HG03066 (cell line): Measurements from ENCODE around the gene GGTLC1.
"Not testable (repeated sequence)": the region's sequence is repeated elsewhere in the genome, so short reads cannot be mapped to it uniquely, and the experiment has no call there.

Experiments used
- ATAC-seq: cut with Tn5 transposase; IDR thresholded peaks from one replicate; pipeline ENCODE4 v1.9.1; 2021; ENCODE audit warnings: low read depth; ENCODE audit not compliant: unreplicated experiment

Gene GGTLC1

GRCh38 chr20:23995291-23995690 lies 6.7 kb upstream of the GGTLC1 start:
- not testable (repeated sequence) for ATAC-seq

- not testable (repeated sequence) for ATAC-seq
These were observed 5.5 kb upstream of the GGTLC1 start for GRCh38 chr20:23994001-23994633.

GRCh38 chr20:23993440-23993839 lies 4.9 kb upstream of the GGTLC1 start:
- ATAC-seq = not testable (repeated sequence)

DNA sequence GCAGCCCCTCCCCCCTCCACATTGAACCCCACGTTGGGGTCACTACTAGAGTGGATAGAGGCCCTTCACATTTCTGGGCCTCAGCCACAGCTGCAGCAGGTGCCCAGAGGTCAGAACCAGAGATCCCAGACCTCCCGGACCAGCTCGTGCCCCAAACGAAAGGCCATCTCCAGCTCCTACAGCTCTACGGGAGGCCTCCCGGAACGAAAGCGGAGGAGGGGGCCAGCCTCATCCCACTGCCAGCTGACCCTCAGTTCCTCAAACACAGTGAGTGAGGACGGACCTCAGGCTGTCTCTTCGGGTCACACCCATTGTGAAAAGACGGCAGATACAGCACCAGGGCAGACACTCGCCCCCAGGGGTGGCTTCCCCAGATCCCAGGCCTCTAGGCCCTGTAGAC lies 1.7 kb upstream of the GGTLC1 start:
- not testable (repeated sequence) for ATAC-seq

DNA sequence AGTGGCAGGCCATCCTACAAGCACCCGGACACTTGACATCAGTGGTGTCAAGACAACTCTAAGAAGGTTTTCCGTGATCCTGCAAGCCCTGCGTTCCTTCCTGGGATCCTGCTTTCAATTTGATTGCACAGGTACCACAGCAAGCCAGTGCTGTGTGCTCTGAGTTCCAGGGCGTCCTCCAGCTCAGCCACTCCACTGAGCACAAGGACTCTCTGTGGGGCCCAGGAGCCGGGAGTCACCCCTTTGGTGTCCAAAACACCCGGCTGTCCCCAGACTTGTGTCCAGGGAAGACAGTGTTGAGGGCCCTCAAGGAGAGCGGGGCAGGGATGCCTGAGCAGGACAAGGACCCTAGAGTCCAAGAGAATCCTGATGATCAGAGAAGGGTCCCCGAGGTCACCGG lies 387 bp upstream of the GGTLC1 start:
- ATAC-seq = not testable (repeated sequence)

- not testable (repeated sequence) for ATAC-seq
These were observed 1.9 kb downstream of the GGTLC1 start for GRCh38 chr20:23986716-23987115.

GRCh38 chr20:23986310-23986709 lies 2.3 kb downstream of the GGTLC1 start:
- not testable (repeated sequence) for ATAC-seq

DNA sequence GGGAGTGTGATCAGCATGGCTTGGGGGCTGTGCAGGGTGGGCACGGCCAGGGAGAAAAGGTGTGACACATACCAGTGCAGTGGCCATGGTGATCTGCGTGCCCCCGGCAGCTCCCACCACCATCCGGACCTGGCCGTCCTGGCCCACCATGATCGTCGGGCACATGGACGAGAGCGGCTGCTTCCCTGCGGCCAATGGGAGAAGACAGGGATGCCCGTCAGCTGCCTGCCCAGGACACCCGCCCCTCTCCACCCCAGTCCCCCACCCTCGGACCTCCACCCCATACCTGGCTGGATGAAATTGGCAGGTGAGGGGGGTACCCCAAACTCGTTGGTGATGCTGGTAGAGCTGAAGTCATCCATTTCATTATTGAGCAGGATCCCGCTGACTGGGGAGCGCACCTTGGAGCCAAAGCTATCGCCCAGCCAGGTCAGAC lies 2.8 kb downstream of the GGTLC1 start:
- not testable (repeated sequence) for ATAC-seq

DNA sequence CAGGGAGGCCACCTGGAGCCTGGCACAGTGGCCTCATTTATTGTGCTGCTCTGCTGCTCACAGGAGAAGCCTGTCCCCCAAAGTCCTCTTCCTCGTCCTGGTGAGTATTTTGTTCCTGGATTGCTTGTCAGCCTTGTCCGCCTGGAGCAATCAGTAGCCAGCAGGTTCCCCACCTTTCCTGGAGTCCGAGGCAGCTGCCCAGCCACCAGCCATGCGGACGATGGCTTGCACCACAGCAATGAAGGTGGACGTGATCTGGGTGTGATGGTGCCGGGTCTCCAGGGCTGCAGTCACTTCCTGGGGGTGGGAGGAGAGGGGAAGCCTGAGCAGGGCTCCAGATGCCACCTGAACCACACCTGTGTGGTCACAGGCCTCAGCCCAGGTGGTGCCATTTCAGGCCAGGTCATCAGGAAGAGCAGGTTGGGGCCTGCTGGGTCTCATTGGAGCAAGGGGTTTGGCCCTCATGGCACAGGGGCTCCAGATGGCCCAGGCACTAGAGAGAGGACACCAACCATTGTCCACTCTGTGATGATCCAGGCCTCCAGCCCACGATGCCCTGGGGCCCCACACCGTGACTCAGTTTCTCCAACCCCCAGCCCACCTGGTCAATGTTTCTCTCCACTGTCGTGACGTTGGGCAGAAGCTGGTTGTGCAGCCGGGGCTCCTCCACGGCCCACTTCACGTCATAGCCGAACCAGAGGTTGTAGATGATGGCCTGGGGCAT lies 3.4 kb downstream of the GGTLC1 start:
- ATAC-seq = not testable (repeated sequence)

DNA sequence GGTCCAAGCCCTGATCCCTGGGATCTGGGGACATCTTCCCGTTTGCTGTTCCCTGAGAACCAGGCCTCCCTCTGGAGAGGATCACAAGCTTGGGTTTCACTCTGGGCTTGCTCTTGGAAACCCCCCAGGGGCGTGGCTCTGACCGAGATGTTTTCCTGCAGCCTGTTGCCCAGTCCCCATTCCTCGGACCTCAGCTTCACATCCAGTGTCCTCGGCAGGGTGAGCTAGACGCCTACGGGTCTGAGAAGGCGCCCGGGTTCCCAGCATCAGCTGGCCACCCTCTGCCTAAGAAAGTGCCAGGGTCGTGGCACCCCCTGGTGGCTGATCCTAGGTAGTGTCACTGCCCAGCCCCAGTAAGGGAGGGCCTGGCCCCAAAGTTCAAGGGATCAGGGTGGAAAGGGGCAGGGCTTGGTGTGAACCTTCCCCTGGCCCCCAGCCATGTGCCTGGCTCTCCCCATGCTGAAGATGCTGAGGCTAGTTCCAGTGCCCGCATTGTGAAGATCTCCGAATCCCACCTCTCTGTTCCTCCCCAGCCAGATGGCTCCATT lies 4.0 kb downstream of the GGTLC1 start:
- ATAC-seq = not testable (repeated sequence)

DNA sequence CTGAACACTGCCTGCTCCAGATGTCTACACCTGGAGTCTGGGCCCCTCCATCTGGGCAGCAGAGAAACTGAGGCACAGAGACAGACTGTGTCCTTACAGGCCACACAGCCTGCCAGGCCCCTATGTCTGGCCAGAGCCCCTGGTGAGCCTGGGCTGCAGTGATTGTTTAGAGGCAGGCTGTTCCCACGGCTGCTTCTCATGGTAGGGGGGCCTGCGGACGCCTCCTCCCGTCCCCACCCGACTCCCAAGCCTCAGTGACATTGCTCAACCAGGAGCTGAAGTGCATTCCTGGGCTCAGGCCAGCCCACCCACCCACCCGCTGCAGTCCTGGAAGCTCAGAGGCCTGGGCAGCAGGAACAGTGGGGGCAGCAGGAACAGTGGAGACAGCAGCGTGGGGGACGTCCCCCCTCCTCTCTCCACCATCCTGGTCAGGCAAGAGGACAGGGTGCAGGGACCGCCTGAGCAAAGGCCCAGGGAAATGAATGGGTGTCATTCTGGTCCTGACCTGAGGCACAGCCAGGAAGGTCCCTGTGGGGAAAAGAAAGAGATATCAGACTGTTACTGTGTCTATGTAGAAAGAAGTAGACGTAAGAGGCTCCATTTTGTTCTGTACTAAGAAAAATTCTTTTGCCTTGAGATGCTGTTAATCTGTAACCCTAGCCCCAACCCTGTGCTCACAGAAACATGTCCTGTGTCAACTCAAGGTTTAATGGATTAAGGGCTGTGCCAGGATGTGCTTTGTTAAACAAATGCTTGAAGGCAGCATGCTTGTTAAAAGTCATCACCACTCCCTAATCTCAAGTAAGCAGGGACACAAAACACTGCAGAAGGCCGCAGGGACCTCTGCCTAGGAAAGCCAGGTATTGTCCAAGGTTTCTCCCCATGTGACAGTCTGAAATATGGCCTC lies 6.2 kb downstream of the GGTLC1 start:
- not testable (repeated sequence) for ATAC-seq

GRCh38 chr20:23981526-23981925 lies 7.1 kb downstream of the GGTLC1 start:
- not testable (repeated sequence) for ATAC-seq

- not testable (repeated sequence) for ATAC-seq
These were observed 7.6 kb downstream of the GGTLC1 start for GRCh38 chr20:23981014-23981413.

DNA sequence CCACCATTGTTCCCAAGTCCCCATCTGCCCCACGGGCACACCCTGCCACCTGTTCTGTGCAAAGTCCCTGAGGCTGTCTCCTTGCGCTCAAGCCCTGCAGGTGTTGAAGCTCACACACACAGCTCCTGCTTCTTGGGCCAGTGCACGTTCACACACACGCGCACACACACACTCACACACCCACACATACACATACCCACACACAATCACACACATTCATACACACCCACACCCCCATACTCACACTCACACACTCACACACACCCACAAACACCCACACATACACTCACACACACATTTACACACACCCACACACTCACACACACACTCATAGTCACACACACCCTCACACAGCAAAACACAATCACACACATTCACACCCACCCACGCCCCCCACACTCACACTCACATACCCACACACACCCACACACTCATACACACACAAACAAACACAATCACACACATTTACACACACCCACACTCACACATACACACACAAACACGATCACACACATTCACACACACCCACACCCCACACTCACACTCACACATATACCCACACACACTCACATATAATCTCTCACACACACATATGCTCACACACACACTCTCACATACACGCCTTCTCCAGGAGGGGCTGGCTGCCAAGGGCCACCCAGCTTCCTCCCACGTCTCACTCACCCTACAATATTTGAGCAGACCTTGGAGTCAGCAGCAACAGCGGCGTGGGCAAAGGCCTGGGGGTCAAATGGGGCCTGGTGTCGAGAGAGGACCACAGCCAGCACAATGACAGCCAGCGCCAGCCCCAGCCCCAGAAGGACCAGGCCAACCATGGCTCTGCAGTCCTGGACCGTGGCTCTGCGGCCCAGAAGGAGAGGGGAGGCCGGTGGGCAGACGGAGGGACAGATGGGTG lies 8.4 kb downstream of the GGTLC1 start:
- ATAC-seq = not testable (repeated sequence)

GRCh38 chr20:23979380-23979779 lies 9.2 kb downstream of the GGTLC1 start:
- ATAC-seq = not testable (repeated sequence)

GRCh38 chr20:23978457-23978856 lies 10.1 kb downstream of the GGTLC1 start:
- ATAC-seq = not testable (repeated sequence)

DNA sequence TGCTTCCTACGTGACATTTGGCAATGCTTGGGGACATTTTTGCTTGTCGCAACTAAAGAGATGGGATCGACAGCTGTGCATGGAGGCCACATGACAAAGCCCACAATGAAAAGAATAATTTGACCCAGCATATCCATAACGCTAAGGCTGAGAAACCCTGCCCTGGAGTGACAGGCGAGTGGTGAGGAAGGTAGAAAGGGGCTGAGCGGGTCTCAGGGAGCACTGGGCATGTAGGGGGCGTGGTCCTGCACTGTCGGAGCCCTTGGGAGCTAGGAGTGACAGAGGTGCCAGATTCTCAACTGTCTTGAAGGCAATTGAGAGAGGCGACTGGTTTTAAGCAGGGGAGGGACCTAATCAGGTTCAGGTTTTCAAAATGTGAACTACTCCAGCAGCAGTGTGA lies 13.6 kb downstream of the GGTLC1 start:
- no peak for ATAC-seq

- ATAC-seq = no peak
These were observed 17.3 kb downstream of the GGTLC1 start for GRCh38 chr20:23971310-23971709.

DNA sequence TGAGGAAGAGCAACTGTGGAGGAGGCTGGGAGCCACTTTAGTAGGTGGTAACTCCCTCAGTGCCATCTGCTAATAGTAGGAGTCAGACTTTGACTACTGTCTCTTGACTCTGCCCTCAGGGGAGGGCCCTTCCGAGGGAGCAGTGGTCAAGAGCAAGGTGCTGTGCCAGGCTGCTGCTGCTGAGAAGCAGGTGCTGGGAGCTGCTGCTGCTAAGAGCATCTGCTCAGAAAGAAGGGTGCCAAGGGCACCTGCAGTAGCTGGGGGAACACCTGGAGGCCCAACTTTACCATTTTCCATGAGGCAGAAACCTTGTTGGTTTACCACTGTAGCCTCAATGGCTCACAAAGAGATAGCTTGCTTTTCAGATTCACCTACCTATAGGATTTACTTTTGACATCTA lies 18.5 kb downstream of the GGTLC1 start:
- ATAC-seq = no peak

GRCh38 chr20:23967616-23967979 lies 21.0 kb downstream of the GGTLC1 start:
- no peak for ATAC-seq
